ENCODE results near the gene DUSP10.

Gene DUSP10

GRCh38 chr1:221712776-221713431, 29.0 kb downstream of the DUSP10 start:
- Histone ChIP-seq H3K4me3 (ENCODE audit: insufficient read depth in 1 of 2, low read depth in 1 of 2, low read length in 2 of 2) (no peak overlapping the region), H2BK15ac (ENCODE audit: low read depth, poor library complexity, severe bottlenecking) (no peak overlapping the region), H3K18ac (ENCODE audit: low read depth in 1 of 2, low read length in 2 of 2) (peak overlapping the region; percentile 87 to 97), H3K27me3 (ENCODE audit: control insufficient read depth in 1 of 2, insufficient read depth in 1 of 2, low read length in 2 of 2) (no peaks in the 10 kb centered on the region), H3K9me3 (ENCODE audit: control insufficient read depth, low read length) (no peaks in the 10 kb centered on the region), H3K9ac (ENCODE audit: low read length) (peak overlapping the region; percentile 60), H3K23ac (ENCODE audit: low read length in 2 of 2) (peak overlapping the region in 1 of 2 experiments; percentile 97), H3K4ac (ENCODE audit: low read depth in 1 of 2, low read length in 2 of 2) (peak overlapping the region; percentile 16 to 97), H2AFZ (ENCODE audit: low read depth, low read length) (no peak overlapping the region), H2BK12ac (ENCODE audit: low read length in 2 of 2) (peak overlapping the region; percentile 7 to 99), H3K14ac (ENCODE audit: low read length in 2 of 2) (peak overlapping the region in 1 of 2 experiments; percentile 95), H2BK5ac (ENCODE audit: low read depth, low read length, poor library complexity, severe bottlenecking) (no peak overlapping the region), H3K4me2 (ENCODE audit: low read length, poor library complexity, severe bottlenecking) (no peak overlapping the region), H3K4me1 (ENCODE audit: control insufficient read depth, insufficient read depth, low read depth, low read length) (peaks cover 22% of the 10 kb centered on the region), H4K8ac (ENCODE audit: low read length) (peak overlapping the region; percentile 21), H3K79me1 (replicated peaks; ENCODE audit: low read length, poor library complexity, severe bottlenecking) (peaks cover 19% of the 10 kb centered on the region), H3K27ac (ENCODE audit: low read length, poor library complexity, severe bottlenecking) (no peak overlapping the region), H2BK120ac (ENCODE audit: low read depth, low read length) (no peak overlapping the region), H3K36me3 (ENCODE audit: control insufficient read depth in 1 of 2, insufficient read depth in 2 of 2, low read depth in 1 of 2, low read length in 2 of 2) (peaks cover 0 to 3% of the 10 kb centered on the region in 2 experiments), H4K91ac (ENCODE audit: low read length) (peak overlapping the region; percentile 12), H2AK5ac (ENCODE audit: low read length, severe bottlenecking) (peak overlapping the region; percentile 63)
- WGBS = 49% methylated on average over 2 of the region's 3 CpGs
- no peak for DNase-seq

DNA sequence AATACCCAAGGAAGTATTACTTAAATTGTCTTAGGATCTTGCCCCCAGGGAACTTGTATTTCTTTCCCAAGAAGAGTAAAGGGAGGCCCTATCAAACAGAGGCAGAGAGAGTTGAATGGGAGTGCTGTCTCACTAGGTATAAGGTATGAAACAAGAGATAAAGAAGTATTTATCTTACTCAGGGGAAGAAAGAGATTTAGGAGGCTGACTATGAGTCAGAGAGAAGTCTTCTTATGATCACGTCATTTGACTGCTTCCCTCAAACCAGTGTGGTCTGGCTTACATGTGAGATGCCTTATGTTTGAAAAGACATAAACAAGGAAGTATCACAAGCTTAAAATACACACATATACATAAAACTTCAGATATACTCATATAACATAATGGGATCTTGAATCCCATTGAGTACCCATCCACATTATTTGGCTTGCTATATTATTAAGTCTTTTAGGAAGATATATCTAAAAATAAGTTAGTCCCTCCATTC, 29.6 kb downstream of the DUSP10 start:
- Histone ChIP-seq H3K23ac (ENCODE audit: low read length in 2 of 2) (no peak overlapping the region), H3K14ac (ENCODE audit: low read length in 2 of 2) (no peak overlapping the region), H2BK5ac (ENCODE audit: low read depth, low read length, poor library complexity, severe bottlenecking) (no peak overlapping the region), H3K4me1 (ENCODE audit: control insufficient read depth, insufficient read depth, low read depth, low read length) (peaks cover 20% of the 10 kb centered on the region), H3K4me3 (ENCODE audit: insufficient read depth in 1 of 2, low read depth in 1 of 2, low read length in 2 of 2) (no peak overlapping the region), H3K4me2 (ENCODE audit: low read length, poor library complexity, severe bottlenecking) (no peak overlapping the region), H3K9ac (ENCODE audit: low read length) (peak overlapping the region; percentile 60), H3K36me3 (ENCODE audit: control insufficient read depth in 1 of 2, insufficient read depth in 2 of 2, low read depth in 1 of 2, low read length in 2 of 2) (peaks cover 0 to 3% of the 10 kb centered on the region in 2 experiments), H3K9me3 (ENCODE audit: control insufficient read depth, low read length) (no peaks in the 10 kb centered on the region), H2AFZ (ENCODE audit: low read depth, low read length) (no peak overlapping the region), H3K27me3 (ENCODE audit: control insufficient read depth in 1 of 2, insufficient read depth in 1 of 2, low read length in 2 of 2) (no peaks in the 10 kb centered on the region), H2AK5ac (ENCODE audit: low read length, severe bottlenecking) (no peak overlapping the region), H3K4ac (ENCODE audit: low read depth in 1 of 2, low read length in 2 of 2) (no peak overlapping the region), H3K18ac (ENCODE audit: low read depth in 1 of 2, low read length in 2 of 2) (no peak overlapping the region), H2BK120ac (ENCODE audit: low read depth, low read length) (no peak overlapping the region), H2BK12ac (ENCODE audit: low read length in 2 of 2) (no peak overlapping the region), H3K79me1 (replicated peaks; ENCODE audit: low read length, poor library complexity, severe bottlenecking) (peaks cover 18% of the 10 kb centered on the region), H2BK15ac (ENCODE audit: low read depth, poor library complexity, severe bottlenecking) (no peak overlapping the region), H4K8ac (ENCODE audit: low read length) (no peak overlapping the region), H3K27ac (ENCODE audit: low read length, poor library complexity, severe bottlenecking) (no peak overlapping the region), H4K91ac (ENCODE audit: low read length) (no peak overlapping the region)
- DNase-seq = peak; percentile 95
- WGBS = 0% methylated on average over 1 of the region's 1 CpG

- no peak overlapping the region for H4K8ac ChIP-seq (ENCODE audit: low read length)
- peak overlapping the region; percentile 60 for H3K9ac ChIP-seq (ENCODE audit: low read length)
- H3K4me3 ChIP-seq (ENCODE audit: insufficient read depth in 1 of 2, low read depth in 1 of 2, low read length in 2 of 2) = no peak overlapping the region
- H3K18ac ChIP-seq (ENCODE audit: low read depth in 1 of 2, low read length in 2 of 2) = peak overlapping the region in 1 of 2 experiments; percentile 45
- no peak overlapping the region for H4K91ac ChIP-seq (ENCODE audit: low read length)
- H3K23ac ChIP-seq (ENCODE audit: low read length in 2 of 2) = no peak overlapping the region
- H2BK15ac ChIP-seq (ENCODE audit: low read depth, poor library complexity, severe bottlenecking) = no peak overlapping the region
- no peak overlapping the region for H3K27ac ChIP-seq (ENCODE audit: low read length, poor library complexity, severe bottlenecking)
- no peaks in the 10 kb centered on the region for H3K9me3 ChIP-seq (ENCODE audit: control insufficient read depth, low read length)
- no peak overlapping the region for H3K4me2 ChIP-seq (ENCODE audit: low read length, poor library complexity, severe bottlenecking)
- peak overlapping the region in 1 of 2 experiments; percentile 14 for H2BK12ac ChIP-seq (ENCODE audit: low read length in 2 of 2)
- no peak overlapping the region for H3K14ac ChIP-seq (ENCODE audit: low read length in 2 of 2)
- peaks cover 16% of the 10 kb centered on the region for H3K4me1 ChIP-seq (ENCODE audit: control insufficient read depth, insufficient read depth, low read depth, low read length)
- peaks cover 0 to 3% of the 10 kb centered on the region in 2 experiments for H3K36me3 ChIP-seq (ENCODE audit: control insufficient read depth in 1 of 2, insufficient read depth in 2 of 2, low read depth in 1 of 2, low read length in 2 of 2)
- no peak overlapping the region for H3K4ac ChIP-seq (ENCODE audit: low read depth in 1 of 2, low read length in 2 of 2)
- no peak overlapping the region for H2BK120ac ChIP-seq (ENCODE audit: low read depth, low read length)
- no peak overlapping the region for H2AK5ac ChIP-seq (ENCODE audit: low read length, severe bottlenecking)
- H3K79me1 ChIP-seq (replicated peaks; ENCODE audit: low read length, poor library complexity, severe bottlenecking) = peaks cover 18% of the 10 kb centered on the region
- no CpG with 5 or more reads among the region's 1 CpG for WGBS
- H2AFZ ChIP-seq (ENCODE audit: low read depth, low read length) = no peak overlapping the region
- no peak overlapping the region for H2BK5ac ChIP-seq (ENCODE audit: low read depth, low read length, poor library complexity, severe bottlenecking)
- no peaks in the 10 kb centered on the region for H3K27me3 ChIP-seq (ENCODE audit: control insufficient read depth in 1 of 2, insufficient read depth in 1 of 2, low read length in 2 of 2)
- DNase-seq = peak; percentile 67
Observed at GRCh38 chr1:221711656-221712055, 30.2 kb downstream of the DUSP10 start.

DNA sequence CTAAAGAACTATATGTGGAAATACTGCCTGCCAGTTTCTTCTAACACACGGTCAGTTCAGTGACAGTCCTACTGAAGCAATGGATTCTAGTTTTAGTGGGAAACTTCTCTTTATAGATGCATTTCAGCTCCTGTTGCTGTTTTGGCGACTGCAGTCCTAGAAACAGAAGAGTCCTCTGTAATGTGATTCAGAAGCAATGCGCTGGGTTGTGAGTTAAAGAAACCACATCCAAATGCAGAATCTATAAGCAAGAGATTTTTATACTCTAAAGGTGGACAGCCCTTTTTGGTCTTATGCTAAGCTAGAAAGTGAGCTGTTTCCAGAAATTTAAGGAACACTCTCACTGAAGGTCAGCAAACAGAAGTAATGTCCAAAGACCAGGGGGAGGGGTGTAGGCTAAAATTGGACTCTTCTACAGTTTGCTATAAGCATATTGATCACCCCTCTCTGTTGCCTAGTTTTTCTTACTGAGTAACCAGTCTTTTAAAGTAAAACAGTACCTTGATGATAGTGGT, 30.8 kb downstream of the DUSP10 start:
- no peak overlapping the region for H2AFZ ChIP-seq (ENCODE audit: low read depth, low read length)
- H4K8ac ChIP-seq (ENCODE audit: low read length) = no peak overlapping the region
- H3K9me3 ChIP-seq (ENCODE audit: control insufficient read depth, low read length) = no peaks in the 10 kb centered on the region
- H3K9ac ChIP-seq (ENCODE audit: low read length) = no peak overlapping the region
- no peak overlapping the region for H3K27ac ChIP-seq (ENCODE audit: low read length, poor library complexity, severe bottlenecking)
- H3K4me3 ChIP-seq (ENCODE audit: insufficient read depth in 1 of 2, low read depth in 1 of 2, low read length in 2 of 2) = no peak overlapping the region
- no peak overlapping the region for H2BK120ac ChIP-seq (ENCODE audit: low read depth, low read length)
- H3K18ac ChIP-seq (ENCODE audit: low read depth in 1 of 2, low read length in 2 of 2) = no peak overlapping the region
- H2AK5ac ChIP-seq (ENCODE audit: low read length, severe bottlenecking) = no peak overlapping the region
- H2BK12ac ChIP-seq (ENCODE audit: low read length in 2 of 2) = no peak overlapping the region
- H3K4me1 ChIP-seq (ENCODE audit: control insufficient read depth, insufficient read depth, low read depth, low read length) = peaks cover 14% of the 10 kb centered on the region
- no peak overlapping the region for H3K14ac ChIP-seq (ENCODE audit: low read length in 2 of 2)
- H3K4ac ChIP-seq (ENCODE audit: low read depth in 1 of 2, low read length in 2 of 2) = no peak overlapping the region
- 100% methylated on average over 1 of the region's 3 CpGs for WGBS
- peaks cover 2 to 3% of the 10 kb centered on the region in 2 experiments for H3K36me3 ChIP-seq (ENCODE audit: control insufficient read depth in 1 of 2, insufficient read depth in 2 of 2, low read depth in 1 of 2, low read length in 2 of 2)
- no peak overlapping the region for H3K4me2 ChIP-seq (ENCODE audit: low read length, poor library complexity, severe bottlenecking)
- H4K91ac ChIP-seq (ENCODE audit: low read length) = no peak overlapping the region
- no peak overlapping the region for H2BK5ac ChIP-seq (ENCODE audit: low read depth, low read length, poor library complexity, severe bottlenecking)
- peak; percentile 51 for DNase-seq
- no peak overlapping the region for H2BK15ac ChIP-seq (ENCODE audit: low read depth, poor library complexity, severe bottlenecking)
- no peaks in the 10 kb centered on the region for H3K27me3 ChIP-seq (ENCODE audit: control insufficient read depth in 1 of 2, insufficient read depth in 1 of 2, low read length in 2 of 2)
- peaks cover 20% of the 10 kb centered on the region for H3K79me1 ChIP-seq (replicated peaks; ENCODE audit: low read length, poor library complexity, severe bottlenecking)
- no peak overlapping the region for H3K23ac ChIP-seq (ENCODE audit: low read length in 2 of 2)

All from mesenchymal stem cell (in vitro differentiated cells and primary cell).